SK-N-SH (cell line): ENCODE measurements around the gene PTPRB. TPM values are rescaled to one million over a fixed set of nuclear protein-coding genes. Genes with fewer than 3 reads are reported as not detected.
"Not testable (repeated sequence)": the region's sequence is repeated elsewhere in the genome, so short reads cannot be mapped to it uniquely, and the experiment has no call there.

Experiments used
- CTCF ChIA-PET: fragments of 300-600, 350-600 bp; formaldehyde crosslinking; extraction: SDS; loops from one replicate; lab custom pipeline; 2021; lab: Yijun Ruan, JAX
- POLR2A ChIA-PET: fragments of 350-600 bp; sonication (Branson Sonifier 250); formaldehyde crosslinking; extraction: SDS; loops from one replicate; lab custom pipeline; 2020; ENCODE audit warnings: antibody characterized with exemption, inconsistent platforms; lab: Yijun Ruan, JAX
- DNase-seq: peaks from one replicate; pipeline ENCODE4 v3.0.0; 2012
- H2AFZ ChIP-seq: fragments of 200-600 bp; sonication (generic); 2 replicates; pipeline ENCODE4 v1.8.1; 2016; ENCODE audit warnings: antibody characterized with exemption, mild to moderate bottlenecking, low read depth
- H3F3A ChIP-seq: fragments of 200-600 bp; sonication (generic); replicated peaks from 2 replicates; pipeline ENCODE3; 2016; ENCODE audit warnings: antibody characterized with exemption, mild to moderate bottlenecking; ENCODE audit not compliant: insufficient read depth
- H3K27ac ChIP-seq, 2 experiments: fragments of 200-500 bp in 1 of 2; fragments of 200-600 bp in 1 of 2; sonication (Bioruptor generic) in 1 of 2; sonication (generic), shearing (Covaris generic) in 1 of 2; 2 replicates each; pipeline versions ENCODE4 v1.5.1 to v1.6.1; 2014 to 2016; ENCODE audit warnings: low read depth in 2 of 2, inconsistent platforms in 1 of 2, low read length in 1 of 2, mild to moderate bottlenecking in 1 of 2, mixed read lengths in 1 of 2
- H3K27me3 ChIP-seq: fragments of 200-600 bp; sonication (generic), shearing (Covaris generic); 2 replicates; pipeline ENCODE4 v1.6.1; 2016; ENCODE audit warnings: mixed run types; ENCODE audit not compliant: insufficient read depth
- H3K36me3 ChIP-seq, 2 experiments: fragments of 200-500 bp in 1 of 2; fragments of 200-600 bp in 1 of 2; sonication (Bioruptor generic) in 1 of 2; sonication (generic) in 1 of 2; replicated peaks in 1 of 2; 2 replicates each; pipeline versions ENCODE3 to v1.5.1; 2014 to 2016; ENCODE audit warnings: low read length in 1 of 2, mild to moderate bottlenecking in 1 of 2; ENCODE audit not compliant: insufficient read depth in 2 of 2, control insufficient read depth in 1 of 2
- H3K4me1 ChIP-seq, 2 experiments: fragments of 200-500 bp in 1 of 2; fragments of 200-600 bp in 1 of 2; sonication (Bioruptor generic) in 1 of 2; sonication (generic), shearing (Covaris generic) in 1 of 2; 2 replicates each; pipeline versions ENCODE4 v1.5.1 to v1.6.1; 2014 to 2016; ENCODE audit warnings: low read depth in 1 of 2, low read length in 1 of 2, mixed run types in 1 of 2; ENCODE audit not compliant: insufficient read depth in 2 of 2, control insufficient read depth in 1 of 2
- H3K4me2 ChIP-seq: fragments of 200-600 bp; sonication (generic), shearing (Covaris generic); 2 replicates; pipeline ENCODE4 v1.6.1; 2017; ENCODE audit warnings: mixed run types
- H3K4me3 ChIP-seq, 2 experiments: fragments of 200-500 bp in 1 of 2; fragments of 200-600 bp in 1 of 2; sonication (Bioruptor generic) in 1 of 2; sonication (generic), shearing (Covaris generic) in 1 of 2; 2 replicates each; pipeline versions ENCODE4 v1.5.1 to v1.8.1; 2014 to 2016; ENCODE audit warnings: low read depth in 2 of 2, inconsistent platforms in 1 of 2, low read length in 1 of 2, mild to moderate bottlenecking in 1 of 2, mixed read lengths in 1 of 2, moderate library complexity in 1 of 2
- H3K79me2 ChIP-seq: fragments of 200-600 bp; sonication (generic); 2 replicates; pipeline ENCODE4 v1.8.1; 2017; ENCODE audit warnings: mild to moderate bottlenecking; ENCODE audit not compliant: insufficient read depth
- H3K9ac ChIP-seq: fragments of 200-600 bp; sonication (generic); 2 replicates; pipeline ENCODE4 v1.6.1; 2017; ENCODE audit warnings: mixed run types
- H3K9me2 ChIP-seq: fragments of 200-600 bp; sonication (generic); 2 replicates; pipeline ENCODE4 v1.6.1; 2017; ENCODE audit warnings: mixed run types
- H3K9me3 ChIP-seq: fragments of 200-600 bp; sonication (generic); 2 replicates; pipeline ENCODE4 v1.6.1; 2017; ENCODE audit warnings: mixed run types, mild to moderate bottlenecking, moderate library complexity
- H4K20me1 ChIP-seq: fragments of 200-600 bp; sonication (generic); 2 replicates; pipeline ENCODE4 v1.6.1; 2017; ENCODE audit warnings: mild to moderate bottlenecking, mixed run types; ENCODE audit not compliant: insufficient read depth
- ELF1 ChIP-seq: IDR thresholded peaks from 2 replicates; pipeline ENCODE4 v1.4.0; 2012
- EP300 ChIP-seq, 2 experiments: IDR thresholded peaks; 2 replicates each; pipeline versions ENCODE4 v1.4.0 to v1.6.1; 2012; ENCODE audit warnings: borderline replicate concordance in 1 of 2, low read depth in 1 of 2, low read length in 1 of 2
- EZH2phosphoT487 ChIP-seq: fragments of 200-600 bp; sonication (generic); IDR thresholded peaks from 2 replicates; pipeline ENCODE4 v1.6.1; 2017; ENCODE audit warnings: low read depth, mixed run types, mild to moderate bottlenecking, antibody characterized with exemption, moderate library complexity, borderline replicate concordance
- GABPA ChIP-seq: IDR thresholded peaks from 2 replicates; pipeline ENCODE4 v1.4.0; 2012; ENCODE audit warnings: low read depth, mild to moderate bottlenecking
- MEF2A ChIP-seq: IDR thresholded peaks from 2 replicates; pipeline ENCODE4 v1.4.0; 2012; ENCODE audit warnings: low read depth, borderline replicate concordance
- POLR2AphosphoS5 ChIP-seq: IDR thresholded peaks from 2 replicates; pipeline ENCODE4 v1.6.1; 2012; ENCODE audit warnings: low read depth, low read length
- RAD21 ChIP-seq: IDR thresholded peaks from 2 replicates; pipeline ENCODE4 v1.6.1; 2012; ENCODE audit warnings: mild to moderate bottlenecking, low read length
- RCOR1 ChIP-seq: fragments of 150-350 bp; IDR thresholded peaks from 2 replicates; pipeline ENCODE4 v1.6.1; 2017; ENCODE audit warnings: antibody characterized with exemption, low read length
- RXRA ChIP-seq: IDR thresholded peaks from 2 replicates; pipeline ENCODE4 v1.4.0; 2012; ENCODE audit warnings: low read depth, mild to moderate bottlenecking, borderline replicate concordance
- SMC3 ChIP-seq: IDR thresholded peaks from 2 replicates; pipeline ENCODE4 v1.6.1; 2012; ENCODE audit warnings: low read depth, low read length, improper control_type of control experiment
- TAF1 ChIP-seq: IDR thresholded peaks from 2 replicates; pipeline ENCODE4 v1.6.1; 2012; ENCODE audit warnings: low read depth, mild to moderate bottlenecking, low read length, moderate library complexity, borderline replicate concordance
- TEAD4 ChIP-seq: IDR thresholded peaks from 2 replicates; pipeline ENCODE4 v1.4.0; 2012; ENCODE audit warnings: mild to moderate bottlenecking, borderline replicate concordance; ENCODE audit not compliant: insufficient read depth
- YY1 ChIP-seq: IDR thresholded peaks from 2 replicates; pipeline ENCODE4 v1.4.0; 2012; ENCODE audit warnings: low read depth, mild to moderate bottlenecking
- ZBTB33 ChIP-seq: IDR thresholded peaks from 2 replicates; pipeline ENCODE4 v1.4.0; 2012; ENCODE audit warnings: low read depth, borderline replicate concordance
- WGBS: methylation state at CpG from one replicate; pipeline ENCODE4 v1.1.6; 2017; ENCODE audit warnings: low lambda C conversion rate; 5-methylcytosine and 5-hydroxymethylcytosine counted together
- polyA plus RNA-seq, 3 experiments: library from polyadenylated mRNA; depleted of rRNA; stranded (reverse); fragments of >200 nt; gene quantifications; 2 replicates each; pipeline ENCODE4 v1.2.3, GENCODE V29; 2012
- TF ChIP-seq, protein P1 (sequence below): IDR thresholded peaks from 2 replicates; pipeline ENCODE4 v1.4.0; 2012; ENCODE audit warnings: low read depth
- TF ChIP-seq, protein P2 (sequence below): fragments of 150-350 bp; IDR thresholded peaks from 2 replicates; pipeline ENCODE4 v1.6.1; 2017; ENCODE audit warnings: antibody characterized with exemption, low read length, low read depth, borderline replicate concordance

Gene PTPRB
- polyA plus RNA-seq, 1 of the 3 experiments (the other 2 are of a cell fraction), result 1.1 TPM

DNA sequence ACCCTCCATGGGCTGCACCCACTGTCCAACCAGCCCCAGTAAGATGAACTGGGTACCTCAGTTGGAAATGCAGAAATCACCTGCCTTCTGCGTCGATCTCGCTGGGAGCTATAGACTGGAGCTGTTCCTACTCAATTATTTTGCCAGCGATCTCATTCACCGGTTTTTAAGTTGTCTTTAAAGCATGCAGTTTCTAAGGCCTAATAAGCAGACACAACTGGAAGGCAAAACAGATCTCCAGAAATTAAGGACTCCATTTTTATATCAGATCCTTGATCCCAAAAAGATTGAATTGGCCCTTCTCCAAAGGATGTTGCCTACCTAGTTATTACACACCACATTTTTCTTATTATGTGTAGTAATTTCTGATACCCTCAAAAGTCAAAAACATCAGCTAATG lies 139.7 kb downstream of the PTPRB start:
- 59% methylated on average over 5 of the region's 5 CpGs for whole genome bisulfite sequencing
- Histone ChIP-seq H2AFZ (no peak overlapping the region), H4K20me1 (no peaks in the 10 kb centered on the region), H3K9me2 (no peaks in the 10 kb centered on the region), H3F3A (no peaks in the 10 kb centered on the region), H3K27me3 (no peaks in the 10 kb centered on the region; the same call in 1 of the 2 replicates), H3K4me3 (no peak overlapping the region), H3K9me3 (no peaks in the 10 kb centered on the region), H3K27ac (no peak overlapping the region), H3K4me1 (no peaks in the 10 kb centered on the region), H3K36me3 (no peaks in the 10 kb centered on the region), H3K4me2 (no peak overlapping the region), H3K9ac (no peak overlapping the region), H3K79me2 (no peaks in the 10 kb centered on the region)
- TF ChIP-seq RAD21 (no peak), ELF1 (no peak), RCOR1 (no peak), SMC3 (no peak), TAF1 (no peak), GABPA (no peak), YY1 (no peak), RXRA (no peak)
- no peak for DNase-seq
- ChIA-PET POLR2A (no interaction called here), CTCF (interaction anchor here (1.0 to 1.1 kb wide), 2 partner anchors 61 to 618 kb away, joined by 3 read pairs; no protein-coding TSS in a partner anchor)

- DNase-seq, CTCF ChIA-PET, H3K9me2 ChIP-seq, H2AFZ ChIP-seq, H3K9me3 ChIP-seq, H3K9ac ChIP-seq, H3K4me1 ChIP-seq, H3F3A ChIP-seq, H3K4me2 ChIP-seq, H3K27me3 ChIP-seq, H3K4me3 ChIP-seq, H3K27ac ChIP-seq, H3K36me3 ChIP-seq, POLR2A ChIA-PET, H4K20me1 ChIP-seq, H3K79me2 ChIP-seq: not testable (repeated sequence)
- WGBS, result 15% methylated on average over 1 of the region's 1 CpG
Observed at GRCh38 chr12:70492904-70493303, 144.3 kb downstream of the PTPRB start.

DNA sequence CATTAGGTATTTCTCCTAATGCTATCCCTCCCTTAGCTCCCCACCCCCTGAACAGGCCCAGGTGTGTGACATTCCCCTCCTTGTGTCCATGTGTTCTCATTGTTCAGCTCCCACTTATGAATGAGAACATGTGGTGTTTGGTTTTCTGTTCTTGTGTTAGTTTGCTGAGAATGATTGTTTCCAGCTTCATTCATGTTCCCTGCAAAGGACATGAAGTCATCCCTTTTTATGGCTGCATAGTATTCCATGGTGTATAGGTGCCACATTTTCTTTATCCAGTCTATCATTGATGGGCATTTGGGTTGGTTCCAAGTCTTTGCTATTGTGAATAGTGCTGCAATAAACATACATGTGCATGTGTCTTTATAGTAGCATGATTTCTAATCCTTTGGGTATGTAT lies 146.3 kb downstream of the PTPRB start:
- H3K9me2 ChIP-seq, H3K36me3 ChIP-seq, H3F3A ChIP-seq, H3K27me3 ChIP-seq, H3K9me3 ChIP-seq, H3K79me2 ChIP-seq, H3K27ac ChIP-seq, H3K4me3 ChIP-seq, H2AFZ ChIP-seq, CTCF ChIA-PET, DNase-seq, H3K9ac ChIP-seq, H3K4me1 ChIP-seq, H3K4me2 ChIP-seq, H4K20me1 ChIP-seq, POLR2A ChIA-PET: not testable (repeated sequence)

DNA sequence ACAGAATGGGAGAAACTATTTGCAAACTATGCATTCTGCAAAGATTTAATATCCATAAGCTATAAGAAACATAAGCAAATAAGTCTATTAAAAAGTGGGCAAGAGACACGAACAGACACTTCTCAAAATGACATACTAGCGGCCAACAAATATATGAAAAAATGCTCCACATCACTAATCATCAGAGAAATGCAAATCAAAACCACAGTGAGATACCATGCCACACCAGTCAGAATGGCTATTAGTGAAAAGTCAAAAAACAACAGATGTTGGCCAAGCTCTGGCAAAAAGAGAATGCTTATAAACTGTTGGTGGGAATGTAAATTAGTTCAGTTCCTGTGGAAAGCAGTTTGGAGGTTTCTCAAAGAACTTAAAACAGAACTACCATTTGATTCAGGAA lies 149.8 kb downstream of the PTPRB start:
- Histone ChIP-seq H3K9me2 (no peaks in the 10 kb centered on the region), H3K9ac (no peak overlapping the region), H3K4me2 (no peak overlapping the region), H3K4me3 (no peak overlapping the region), H3K79me2 (no peaks in the 10 kb centered on the region), H3K27me3 (no peaks in the 10 kb centered on the region), H4K20me1 (no peaks in the 10 kb centered on the region), H3F3A (no peaks in the 10 kb centered on the region), H3K27ac (no peak overlapping the region), H3K4me1 (no peaks in the 10 kb centered on the region), H3K36me3 (no peaks in the 10 kb centered on the region), H2AFZ (no peak overlapping the region), H3K9me3 (no peaks in the 10 kb centered on the region)
- POLR2A ChIA-PET, result no interaction called here
- no peak for DNase-seq
- CTCF ChIA-PET, result interaction anchor here (1.5 kb wide), 1 partner anchor 12 kb away, joined by 4 read pairs; no protein-coding TSS in a partner anchor
- WGBS, result 39% methylated on average over 2 of the region's 2 CpGs
- TF ChIP-seq EP300 (IDR thresholded peaks at IDR 0.05; ENCODE audit: borderline replicate concordance in 1 of 2, low read depth in 1 of 2, low read length in 1 of 2) (no peak), GABPA (no peak), MEF2A (no peak), ZBTB33 (no peak), TEAD4 (no peak), EZH2phosphoT487 (no peak), POLR2AphosphoS5 (no peak)
- TF ChIP-seq, protein P1, sequence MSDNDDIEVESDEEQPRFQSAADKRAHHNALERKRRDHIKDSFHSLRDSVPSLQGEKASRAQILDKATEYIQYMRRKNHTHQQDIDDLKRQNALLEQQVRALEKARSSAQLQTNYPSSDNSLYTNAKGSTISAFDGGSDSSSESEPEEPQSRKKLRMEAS, result no peak
- TF ChIP-seq, protein P2, sequence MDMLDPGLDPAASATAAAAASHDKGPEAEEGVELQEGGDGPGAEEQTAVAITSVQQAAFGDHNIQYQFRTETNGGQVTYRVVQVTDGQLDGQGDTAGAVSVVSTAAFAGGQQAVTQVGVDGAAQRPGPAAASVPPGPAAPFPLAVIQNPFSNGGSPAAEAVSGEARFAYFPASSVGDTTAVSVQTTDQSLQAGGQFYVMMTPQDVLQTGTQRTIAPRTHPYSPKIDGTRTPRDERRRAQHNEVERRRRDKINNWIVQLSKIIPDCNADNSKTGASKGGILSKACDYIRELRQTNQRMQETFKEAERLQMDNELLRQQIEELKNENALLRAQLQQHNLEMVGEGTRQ, result no peak
